ENCODE data around the gene ABCA13.

The ABCA13 gene

GRCh38 chr7:48667407-48667806, 496.1 kb downstream of the ABCA13 start:
- no peak for DNase-seq

GRCh38 chr7:48671656-48672055, 500.4 kb downstream of the ABCA13 start:
- no peak for DNase-seq

- DNase-seq, result no peak
Observed at GRCh38 chr7:48681006-48681405, 509.7 kb downstream of the ABCA13 start.

GRCh38 chr7:48691788-48692187, 520.5 kb downstream of the ABCA13 start:
- no peak for DNase-seq
